IPS-11a (cell line): ENCODE results near the gene MPDZ.

Experiments used
- H3K4me3 ChIP-seq: one replicate; pipeline ENCODE4 v1.5.1; 2013; ENCODE audit warnings: low read depth, low read length, control low read depth

MPDZ gene

DNA sequence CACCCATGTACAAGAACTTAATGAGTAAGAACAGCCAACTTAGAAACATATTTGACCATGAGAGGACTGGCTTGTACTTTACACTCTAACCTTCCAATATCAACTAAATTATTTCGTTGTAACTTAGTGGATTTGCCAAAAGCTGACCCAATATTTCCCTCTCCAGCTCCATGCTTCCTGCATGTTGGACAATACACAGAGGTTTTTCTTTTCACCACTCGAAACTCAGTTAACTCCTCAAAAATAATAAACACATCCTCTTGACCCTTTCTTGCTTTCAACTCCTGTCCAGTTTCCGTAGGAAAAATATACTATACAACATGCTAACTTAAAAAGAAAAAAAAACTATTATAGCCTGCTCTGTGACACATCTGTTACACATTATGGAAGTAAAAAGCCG lies 188.9 kb downstream of the MPDZ start:
- H3K4me3 ChIP-seq: no peak overlapping the region

GRCh38 chr9:13089666-13090065 lies 189.8 kb downstream of the MPDZ start:
- H3K4me3 ChIP-seq: no peak overlapping the region

DNA sequence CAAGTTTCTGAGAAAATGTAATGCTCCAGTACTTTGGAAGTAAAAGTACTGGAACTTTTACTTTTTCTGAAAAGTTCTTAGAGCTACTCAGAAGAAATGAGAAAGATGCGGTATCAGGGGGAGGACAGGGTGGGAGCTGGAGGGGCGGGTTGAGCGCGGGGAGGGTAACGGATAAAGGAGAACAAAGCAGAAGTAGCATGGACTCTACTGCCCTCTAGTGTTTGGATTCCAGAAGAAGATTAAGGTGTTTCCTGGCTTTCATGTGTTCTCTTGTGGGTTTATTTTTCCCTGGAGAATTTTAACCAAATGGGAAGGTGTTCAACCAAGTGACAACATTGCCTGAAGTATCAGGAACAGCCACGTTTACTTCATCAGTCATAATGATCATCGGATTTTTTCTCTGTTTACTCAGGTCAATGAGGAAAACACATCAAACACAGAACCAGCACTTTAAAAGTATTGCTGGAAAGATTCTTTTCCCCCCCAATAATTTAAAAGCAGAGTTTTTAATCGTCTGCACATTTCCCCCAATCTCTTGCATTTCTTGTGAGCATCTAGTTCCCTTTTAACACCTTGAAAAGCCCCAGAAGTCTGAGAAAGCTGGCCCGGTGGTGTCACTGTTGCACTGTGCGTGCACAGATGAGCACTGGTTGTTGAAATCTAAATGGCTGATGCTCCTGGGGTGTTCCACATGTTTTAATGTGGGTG lies 190.6 kb downstream of the MPDZ start:
- no peak overlapping the region for H3K4me3 ChIP-seq

GRCh38 chr9:13083963-13084528 lies 195.4 kb downstream of the MPDZ start:
- no peak overlapping the region for H3K4me3 ChIP-seq

GRCh38 chr9:13083366-13083765 lies 196.1 kb downstream of the MPDZ start:
- no peak overlapping the region for H3K4me3 ChIP-seq

DNA sequence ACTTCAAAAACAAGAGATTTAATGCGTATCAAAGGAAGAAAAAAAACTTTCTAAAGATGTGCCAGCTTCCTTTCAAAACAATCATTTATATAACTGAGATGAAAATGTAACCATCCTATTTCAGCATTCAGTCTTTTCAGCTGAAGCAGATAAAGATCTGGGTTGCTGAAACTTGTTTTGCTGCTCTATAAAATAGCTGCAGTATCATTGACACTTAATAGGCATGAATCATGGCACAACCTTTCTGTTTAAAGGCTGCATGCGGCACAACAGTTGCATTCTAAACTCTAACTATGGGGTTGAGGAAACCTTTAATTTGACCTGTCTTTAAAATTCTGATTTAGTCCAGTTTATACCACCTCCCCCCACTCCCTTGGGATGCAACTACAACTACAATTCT lies 196.7 kb downstream of the MPDZ start:
- H3K4me3 ChIP-seq: no peak overlapping the region

- H3K4me3 ChIP-seq: no peak overlapping the region
These were observed 201.3 kb downstream of the MPDZ start for GRCh38 chr9:13078164-13078563.

DNA sequence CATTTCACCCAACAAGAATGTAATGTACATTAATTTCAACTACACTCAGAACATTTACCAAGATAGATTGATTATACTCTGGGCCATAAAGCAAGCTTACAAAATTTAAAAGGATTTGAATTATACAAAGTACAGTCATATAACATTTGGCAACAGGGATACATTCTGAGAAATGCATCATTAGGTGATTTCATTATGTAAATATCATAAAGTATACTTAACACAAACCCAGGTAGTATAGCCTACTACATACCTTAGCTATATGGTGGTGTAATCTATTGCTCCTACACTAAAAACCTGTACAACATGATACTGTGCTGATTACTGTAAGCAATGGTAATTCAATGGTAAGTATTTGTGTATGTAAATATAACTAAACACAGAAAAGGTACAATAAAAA lies 202.9 kb downstream of the MPDZ start:
- no peak overlapping the region for H3K4me3 ChIP-seq

DNA sequence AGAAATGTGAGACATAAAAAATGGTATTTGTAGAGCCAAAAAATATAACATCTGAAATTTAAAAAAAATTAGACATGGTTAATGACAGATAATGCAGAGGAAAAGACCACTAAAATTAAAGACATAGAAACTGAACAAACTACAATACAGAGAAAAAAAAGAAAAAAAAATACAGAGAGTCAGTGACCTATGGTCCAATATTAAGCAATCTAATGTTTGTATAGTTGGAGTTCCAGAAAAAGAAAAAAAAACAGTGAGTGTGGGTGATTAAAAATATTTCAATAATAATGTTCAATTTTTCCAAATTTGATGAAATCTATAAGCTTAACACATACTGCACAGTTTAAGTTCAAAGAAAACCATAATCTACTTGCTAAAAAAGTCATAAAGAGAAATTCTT lies 207.6 kb downstream of the MPDZ start:
- no peak overlapping the region for H3K4me3 ChIP-seq

- H3K4me3 ChIP-seq: no peak overlapping the region
These were observed 208.6 kb downstream of the MPDZ start for GRCh38 chr9:13070612-13071595.

DNA sequence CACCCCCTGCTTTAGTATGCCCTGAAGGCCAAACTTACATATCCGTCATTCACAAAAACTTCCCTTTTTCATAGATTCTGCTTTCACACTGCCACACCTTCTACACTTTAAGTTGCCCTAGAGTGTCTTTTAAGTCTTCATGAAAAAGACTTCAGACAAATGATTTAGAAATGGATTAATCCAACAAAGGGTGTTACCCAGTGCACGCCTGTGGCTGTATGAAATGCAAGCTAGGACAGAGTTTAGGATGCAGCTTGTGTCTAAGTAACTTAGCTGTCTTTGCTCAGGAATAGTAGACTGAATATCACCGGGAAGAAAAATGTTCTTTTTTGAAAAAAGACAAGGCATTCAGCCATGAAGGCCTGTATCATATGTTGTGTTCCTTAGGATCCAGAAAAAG lies 210.0 kb downstream of the MPDZ start:
- H3K4me3 ChIP-seq: no peak overlapping the region

- no peak overlapping the region for H3K4me3 ChIP-seq
These were observed 214.8 kb downstream of the MPDZ start for GRCh38 chr9:13064676-13065075.

- no peak overlapping the region for H3K4me3 ChIP-seq
These were observed 215.5 kb downstream of the MPDZ start for GRCh38 chr9:13063880-13064459.

GRCh38 chr9:13061390-13061789 lies 218.1 kb downstream of the MPDZ start:
- no peak overlapping the region for H3K4me3 ChIP-seq
